ENCODE results near the gene MZF1.
"Not testable (repeated sequence)": the region's sequence is repeated elsewhere in the genome, so short reads cannot be mapped to it uniquely, and the experiment has no call there.

MZF1 gene

GRCh38 chr19:58542641-58543372 is 30.3 kb downstream of the MZF1 start:
- not testable (repeated sequence) for DNase-seq (ENCODE audit: low read depth in 3 of 3)

DNA sequence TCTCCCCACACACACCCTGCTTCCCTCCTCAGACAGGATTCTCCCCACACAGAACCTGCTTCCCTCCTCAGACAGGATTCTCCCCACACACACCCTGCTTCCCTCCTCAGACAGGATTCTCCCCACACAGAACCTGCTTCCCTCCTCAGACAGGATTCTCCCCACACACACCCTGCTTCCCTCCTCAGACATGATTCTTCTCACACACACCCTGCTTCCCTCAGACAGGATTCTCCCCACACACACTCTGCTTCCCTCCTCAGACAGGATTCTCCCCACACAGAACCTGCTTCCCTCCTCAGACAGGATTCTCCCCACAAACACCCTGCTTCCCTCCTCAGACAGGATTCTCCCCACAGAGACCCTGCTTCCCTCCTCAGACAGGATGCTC is 34.0 kb downstream of the MZF1 start:
- not testable (repeated sequence) for DNase-seq (ENCODE audit: low read depth in 3 of 3)

DNA sequence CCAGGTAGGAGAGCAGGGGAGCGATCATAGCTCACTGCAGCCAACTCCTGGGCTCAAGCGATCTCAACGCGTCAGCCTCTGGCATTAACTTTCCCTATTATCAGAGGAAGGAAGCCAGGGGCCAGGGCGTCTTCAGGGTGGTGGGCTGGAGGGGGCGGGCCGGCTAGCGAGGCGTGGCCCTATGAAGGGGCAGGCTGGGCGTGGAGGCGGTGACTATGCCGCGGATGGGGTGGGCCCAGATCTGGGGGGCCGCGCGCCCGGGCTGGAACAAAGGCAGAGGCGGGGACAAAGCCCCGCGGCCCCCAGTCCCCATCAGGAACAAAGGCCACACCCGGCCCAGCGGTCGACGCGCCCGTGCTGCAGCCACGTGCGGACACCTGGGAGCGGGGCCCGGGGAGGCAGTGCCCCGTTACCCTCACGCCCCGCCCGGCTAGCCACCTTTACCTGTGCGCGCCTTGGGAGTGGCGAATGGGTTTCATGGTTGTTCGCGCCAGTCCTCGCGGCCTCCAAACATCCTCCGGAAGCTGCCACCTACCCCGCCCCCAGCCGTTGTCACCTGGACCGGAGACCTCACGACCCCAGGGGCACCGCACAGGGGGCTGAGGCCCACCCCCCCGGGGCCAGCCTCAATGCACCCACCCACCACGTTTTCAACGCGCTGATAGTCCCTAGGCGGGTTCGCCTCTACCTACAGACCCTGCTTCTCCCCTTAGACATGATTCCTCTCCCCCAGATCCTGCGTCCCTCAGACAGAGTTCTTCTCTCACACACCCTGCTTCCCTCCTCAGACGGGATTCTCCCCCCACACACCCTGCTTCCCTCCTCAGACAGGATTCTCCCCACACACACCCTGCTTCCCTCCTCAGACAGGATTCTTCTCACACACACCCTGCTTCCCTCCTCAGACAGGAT is 34.6 kb downstream of the MZF1 start:
- DNase-seq (ENCODE audit: low read depth in 3 of 3), result no peak

- no peak for DNase-seq (ENCODE audit: low read depth in 3 of 3)
Measured at GRCh38 chr19:58536852-58537798, 36.0 kb downstream of the MZF1 start.

DNA sequence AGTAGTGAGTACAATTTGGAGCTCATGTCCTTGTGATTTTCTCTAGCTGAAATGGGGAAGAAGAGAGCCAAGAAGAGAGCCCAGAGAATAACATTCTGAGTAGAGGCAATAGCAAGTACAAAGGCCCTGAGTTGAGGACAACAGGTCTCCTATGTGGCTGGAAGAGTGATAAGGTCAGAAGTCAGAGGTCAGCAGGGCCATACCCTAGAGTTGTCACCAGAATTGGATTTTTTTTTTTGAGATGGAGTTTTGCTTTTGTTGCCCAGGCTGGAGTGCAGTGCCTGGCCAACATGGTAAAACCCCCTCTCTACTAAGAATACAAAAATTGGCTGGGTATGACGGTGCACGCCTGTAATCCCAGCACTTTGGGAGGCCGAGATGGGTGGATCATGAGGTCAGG is 37.3 kb downstream of the MZF1 start:
- no peak for DNase-seq (ENCODE audit: low read depth in 3 of 3)

DNA sequence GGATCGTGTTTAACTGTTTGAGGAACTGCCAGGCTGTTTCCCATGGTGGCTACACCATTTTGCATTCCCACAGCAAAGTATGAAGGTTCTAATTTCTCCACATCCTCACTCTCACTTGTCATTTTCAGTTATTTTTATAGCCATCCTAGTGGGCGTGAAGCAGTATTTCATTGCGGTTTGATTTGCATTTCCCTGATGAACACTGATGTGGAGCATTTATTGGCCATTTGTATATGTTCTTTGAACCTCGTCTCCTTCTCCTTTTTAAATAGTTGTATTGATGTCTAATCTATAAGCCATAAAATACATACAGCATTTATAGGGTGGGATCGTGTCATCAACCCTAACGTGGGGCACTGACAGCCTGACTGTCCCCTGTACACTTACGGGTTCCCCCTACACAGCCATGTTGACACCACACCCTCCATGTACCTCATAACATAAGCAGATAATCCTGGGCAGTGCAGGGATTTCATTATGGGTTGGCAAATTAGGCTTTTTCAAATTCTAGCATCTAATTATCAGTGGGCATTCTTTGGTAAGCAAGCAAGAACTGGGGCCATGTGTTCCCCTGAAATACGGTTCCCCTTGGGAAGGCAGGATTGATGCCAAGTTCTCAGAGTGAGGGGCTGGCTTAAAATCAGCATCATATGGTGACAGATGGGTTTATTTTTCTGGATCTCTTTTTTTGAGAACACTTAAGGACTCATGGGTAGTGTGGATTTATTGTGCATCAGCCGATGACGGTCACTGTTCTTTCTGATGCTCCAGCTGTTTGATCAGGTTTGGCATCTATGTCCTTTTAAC is 41.9 kb downstream of the MZF1 start:
- no peak for DNase-seq (ENCODE audit: low read depth in 3 of 3)

DNA sequence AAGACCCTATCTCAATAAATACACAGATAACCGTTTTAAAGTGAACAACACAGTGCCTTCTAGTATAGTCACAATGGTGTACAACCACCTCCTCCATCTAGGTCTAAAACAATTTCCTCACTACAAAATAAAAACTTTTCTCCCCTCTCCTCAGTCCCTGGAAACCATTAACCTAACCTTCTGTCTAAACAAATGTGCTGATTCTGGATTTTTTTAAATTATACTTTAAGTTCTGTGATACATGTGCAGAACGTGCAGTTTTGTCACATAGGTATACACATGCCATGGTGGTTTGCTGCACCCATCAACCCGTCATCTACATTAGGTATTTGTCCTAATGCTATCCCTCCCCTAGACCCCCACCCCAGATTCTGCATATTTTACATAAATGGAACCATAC is 43.7 kb downstream of the MZF1 start:
- DNase-seq (ENCODE audit: low read depth in 3 of 3), result no peak

DNA sequence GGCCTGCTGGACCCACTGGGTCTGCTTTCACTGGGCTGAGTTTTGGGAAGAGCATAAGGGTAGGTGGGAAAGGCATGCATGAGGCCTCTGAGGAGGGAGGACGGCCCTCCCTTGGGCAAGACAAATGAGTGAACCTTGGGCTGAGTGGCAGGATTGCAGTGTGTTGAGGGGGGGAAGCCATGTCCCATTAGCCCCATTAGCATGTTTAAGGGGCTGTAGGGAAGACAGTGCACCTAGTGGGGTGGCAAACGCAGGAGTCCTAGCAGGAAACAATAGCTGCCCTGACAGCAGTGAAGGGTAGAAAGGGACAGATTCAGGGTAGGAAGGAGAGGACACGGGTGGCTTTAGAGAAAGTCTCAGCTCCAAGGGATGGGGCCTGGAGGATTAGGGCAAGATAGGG is 50.4 kb downstream of the MZF1 start:
- DNase-seq (ENCODE audit: low read depth in 3 of 3), result no peak

DNA sequence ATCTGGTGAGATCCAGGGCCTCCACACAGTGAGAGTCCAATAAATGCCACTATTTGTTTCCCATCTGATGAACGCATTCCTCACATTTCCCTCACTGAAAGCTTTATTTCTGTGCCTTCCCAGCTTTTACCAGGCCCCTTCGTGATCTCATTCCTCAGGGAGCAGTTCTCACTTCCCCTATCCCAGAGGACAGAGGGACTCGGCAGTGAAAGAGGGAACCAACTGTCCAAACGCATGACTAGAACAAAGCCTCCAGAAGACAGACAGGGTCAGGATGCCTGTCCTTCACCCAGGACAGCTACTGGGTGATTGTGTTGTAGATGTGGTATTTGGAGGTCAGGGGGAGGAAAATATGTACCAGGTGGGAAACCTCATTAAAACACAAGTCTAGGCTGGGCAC is 51.5 kb downstream of the MZF1 start:
- DNase-seq (ENCODE audit: low read depth in 3 of 3), result no peak

DNA sequence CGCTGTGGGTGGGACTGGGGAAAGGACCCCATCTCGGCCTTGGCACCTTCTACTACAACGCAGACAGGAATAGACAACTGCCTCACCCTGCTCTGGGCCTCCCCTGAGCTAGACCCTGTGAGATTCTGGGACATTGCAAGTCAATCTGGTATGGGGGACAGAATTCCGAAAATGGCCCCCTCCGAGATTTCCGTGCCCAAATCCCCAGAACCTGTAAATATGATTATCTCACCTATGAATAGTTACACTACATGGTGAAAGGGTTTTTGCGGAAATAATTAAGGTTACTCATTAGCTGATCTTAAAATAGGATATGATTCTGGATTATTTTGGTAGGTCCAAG is 52.9 kb downstream of the MZF1 start:
- no peak for DNase-seq (ENCODE audit: low read depth in 3 of 3)

DNA sequence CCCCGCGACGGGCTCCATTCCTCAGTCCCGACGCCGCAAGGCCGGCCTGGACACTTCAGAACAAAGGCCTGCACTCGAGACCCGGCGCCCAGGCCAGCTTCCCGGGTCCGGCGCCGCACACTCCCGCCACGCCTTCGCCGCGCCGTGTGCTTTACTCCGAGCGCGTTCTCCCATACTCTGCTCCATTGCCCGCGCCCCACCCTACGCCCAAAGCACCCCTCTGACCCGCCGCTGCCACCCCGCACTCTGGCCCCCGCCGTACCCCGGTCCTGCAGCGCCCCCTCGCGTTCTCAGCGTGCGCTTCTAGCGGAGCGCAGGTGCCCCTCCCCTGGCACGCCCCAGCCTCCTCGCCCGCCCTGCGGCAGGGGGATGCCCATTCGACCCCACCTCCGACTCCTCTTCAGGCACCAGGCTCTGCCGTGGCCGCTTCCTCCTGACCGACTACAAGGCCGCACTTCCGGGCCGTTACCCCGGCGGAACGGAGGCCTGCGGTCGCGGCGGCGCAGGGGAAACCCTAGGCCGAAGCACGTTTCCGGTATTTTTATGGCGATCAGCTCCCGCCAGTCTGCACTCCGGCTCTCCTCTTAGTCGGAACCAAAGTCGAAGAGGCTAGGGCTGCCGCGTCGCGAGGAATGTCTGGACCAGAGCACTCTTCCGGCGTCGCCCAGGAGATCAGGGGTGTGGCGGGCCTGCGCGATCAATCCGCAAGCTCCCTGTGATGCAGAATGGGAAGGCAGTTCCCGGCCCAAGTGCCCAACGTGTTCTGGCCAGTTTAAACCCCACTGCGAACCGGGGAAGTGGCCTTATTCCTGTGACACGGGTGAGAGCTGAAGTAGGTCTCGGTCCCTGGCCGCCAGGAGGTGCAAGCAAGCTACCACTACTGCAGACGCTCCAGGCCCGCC is 53.5 kb downstream of the MZF1 start, which contains the start of gene ZBTB45:
ZBTB45 (minus strand) TSS at position 456 of the 902 bp plus-strand sequence. CDS start 2,137 bp downstream, outside the sequence.
- peak; percentile 73 to 89 (median 74) for DNase-seq (ENCODE audit: low read depth in 3 of 3)

- no peak for DNase-seq (ENCODE audit: low read depth in 3 of 3)
Measured at GRCh38 chr19:58519087-58519354, 54.1 kb downstream of the MZF1 start.

DNA sequence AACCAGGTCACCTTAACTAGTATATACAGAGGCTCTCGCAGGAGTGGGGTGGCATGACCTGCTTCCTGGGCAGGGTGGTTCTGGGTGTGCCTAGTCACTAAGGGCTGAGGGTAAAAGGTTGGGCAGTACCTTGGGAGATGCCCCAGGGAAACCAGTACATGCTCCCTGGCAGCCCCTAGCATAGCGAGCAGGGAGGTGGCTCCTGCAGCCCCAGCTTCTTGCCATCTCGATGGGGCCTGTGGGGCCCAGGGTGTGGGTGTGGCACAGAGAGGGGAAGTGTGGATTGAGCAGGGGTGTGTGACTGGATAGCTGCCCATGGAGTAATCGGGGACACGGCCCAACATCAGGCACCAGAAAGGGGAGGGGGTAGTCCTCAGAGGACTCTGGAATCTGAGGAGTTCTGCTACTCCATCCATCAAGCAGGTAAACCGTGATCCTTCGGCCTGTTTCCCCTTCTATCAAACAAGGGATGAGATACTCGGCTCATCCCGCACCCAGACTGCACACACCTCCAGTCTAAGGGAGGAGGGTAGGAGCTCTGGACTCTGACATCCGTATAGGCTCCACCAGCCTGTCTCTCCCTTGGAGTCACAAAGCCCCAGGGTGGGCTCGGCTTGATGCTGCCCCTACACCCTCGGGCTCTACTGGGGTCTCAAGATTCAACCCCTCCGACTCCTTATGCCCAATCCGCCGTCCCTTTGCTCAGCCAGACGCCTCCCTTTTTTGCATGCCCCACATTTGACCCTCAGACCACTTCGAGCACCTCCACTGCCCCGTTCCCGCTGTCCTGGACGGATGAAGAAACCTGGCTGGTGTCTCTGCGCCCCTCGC is 54.7 kb downstream of the MZF1 start:
- DNase-seq (ENCODE audit: low read depth in 3 of 3), result no peak

- no peak for DNase-seq (ENCODE audit: low read depth in 3 of 3)
Measured at GRCh38 chr19:58516964-58517833, 55.9 kb downstream of the MZF1 start.

DNA sequence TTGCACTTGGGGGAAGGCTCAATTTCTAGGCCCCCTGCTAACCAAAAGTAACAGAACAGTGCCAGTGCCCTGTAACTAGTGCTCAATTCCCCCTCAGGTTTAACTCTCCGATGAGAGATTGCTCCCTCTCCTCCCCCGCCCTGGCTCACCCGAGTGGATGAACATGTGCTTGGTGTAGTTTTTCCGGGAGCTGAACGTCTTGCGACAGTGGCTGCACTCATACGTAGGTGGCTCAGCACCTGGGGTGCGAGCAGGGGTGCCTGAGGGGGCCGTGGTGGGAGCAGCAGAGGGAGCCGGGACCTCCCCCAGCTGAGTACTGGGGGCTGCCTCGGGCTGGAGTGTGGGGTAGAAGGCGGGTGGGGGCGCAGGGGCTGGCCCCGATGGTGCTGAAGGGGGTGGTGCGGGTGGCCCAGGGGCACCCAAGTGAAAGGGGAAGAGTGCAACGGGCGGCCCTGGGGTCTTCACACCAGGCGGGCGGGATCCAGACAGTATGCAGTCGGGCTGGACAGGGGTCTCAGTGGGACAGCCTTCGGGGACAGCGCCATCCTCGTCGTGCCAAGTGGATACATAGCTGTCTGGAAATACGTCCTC is 56.8 kb downstream of the MZF1 start:
- no peak for DNase-seq (ENCODE audit: low read depth in 3 of 3)

DNA sequence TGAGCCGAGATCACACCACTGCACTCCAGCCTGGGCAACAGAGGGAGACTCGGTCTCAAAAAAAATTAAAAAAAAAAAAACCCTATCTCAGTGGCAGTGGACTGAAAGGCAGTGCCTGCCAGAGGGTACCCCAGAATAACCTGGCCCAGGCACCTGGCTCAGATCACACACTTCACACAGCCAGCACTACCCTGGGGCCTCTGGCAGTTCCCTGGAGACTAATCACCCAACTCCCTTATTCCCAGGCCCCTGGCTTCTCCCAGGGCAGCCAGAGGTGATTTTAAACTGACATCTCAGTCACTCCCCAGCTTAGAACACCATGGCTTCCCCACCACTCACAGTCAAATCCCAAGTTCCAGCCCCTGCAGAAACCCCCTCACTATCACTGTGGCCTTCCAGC is 57.9 kb downstream of the MZF1 start:
- DNase-seq (ENCODE audit: low read depth in 3 of 3), result no peak

- DNase-seq (ENCODE audit: low read depth in 3 of 3), result no peak
Measured at GRCh38 chr19:58514564-58515022, 58.5 kb downstream of the MZF1 start.

All from stimulated activated CD4-positive, alpha-beta T cell treated with anti-CD3 and anti-CD28 coated beads, TNF-alpha, amount 100 ng/mL, for 4 hours (primary cell).